ENCODE measurements around the gene SLC43A3. TPM values are rescaled to one million over a fixed set of nuclear protein-coding genes. Genes with fewer than 3 reads are reported as not detected.

The SLC43A3 gene
- total and polyA plus RNA-seq, 9 donors = 17.0 to 69.3 (median 36.3) TPM

GRCh38 chr11:57460758-57461749 is 34.1 kb upstream of the SLC43A3 start:
- Histone ChIP-seq H3K36me3 (no peaks in the 10 kb centered on the region), H3K27me3 (peaks cover 6% of the 10 kb centered on the region), H3K27ac (no peak overlapping the region), H3K4me3 (peak overlapping the region; percentile 24), H3K9me3 (no peaks in the 10 kb centered on the region), H3K4me1 (ENCODE audit: insufficient read depth) (peaks cover 9% of the 10 kb centered on the region)
- no peak for DNase-seq
- intact Hi-C loops (cut with DNase I) = loop anchor here in 2 of 4 donors (5.0 to 10.0 kb wide), 2 partner anchors 61 to 106 kb away; no protein-coding TSS in a partner anchor
- no peak for TF ChIP-seq CTCF (IDR thresholded peaks at IDR 0.05)
- TF ChIP-seq POLR2A (IDR thresholded peaks at IDR 0.05) = no peak
- no peak for TF ChIP-seq EP300 (IDR thresholded peaks at IDR 0.05)
- WGBS, 3 donors = 6 to 11% (median 7%) methylated on average over 33 to 50 of the region's 50 CpGs

GRCh38 chr11:57460022-57460757 is 33.3 kb upstream of the SLC43A3 start, which contains the start of gene RTN4RL2:
Gene RTN4RL2, plus strand, starts transcription at chr11:57460528. Its CDS starts 338 bp downstream, at chr11:57460866.
- Histone ChIP-seq H3K36me3 (no peaks in the 10 kb centered on the region), H3K4me1 (ENCODE audit: insufficient read depth) (peaks cover 9% of the 10 kb centered on the region), H3K4me3 (peak within 1 kb of the TSS; percentile 24), H3K27me3 (peaks cover 6% of the 10 kb centered on the region), H3K9me3 (no peaks in the 10 kb centered on the region), H3K27ac (no peak within 1 kb of the TSS)
- WGBS, 3 donors = 0 to 1% (median 0%) methylated on average over 56 to 66 of the region's 66 CpGs
- intact Hi-C loops (cut with DNase I) = loop anchor here in 2 of 4 donors (5.0 to 10.0 kb wide), 2 partner anchors 62 to 105 kb away; no protein-coding TSS in a partner anchor
- TF ChIP-seq EP300 (IDR thresholded peaks at IDR 0.05) = no peak
- TF ChIP-seq CTCF (IDR thresholded peaks at IDR 0.05) = no peak
- no peak for TF ChIP-seq POLR2A (IDR thresholded peaks at IDR 0.05)
- DNase-seq = no peak

- no peak overlapping the region for H3K27ac ChIP-seq
- H3K4me1 ChIP-seq (ENCODE audit: insufficient read depth) = peaks cover 9% of the 10 kb centered on the region
- H3K36me3 ChIP-seq = no peaks in the 10 kb centered on the region
- peaks cover 6% of the 10 kb centered on the region for H3K27me3 ChIP-seq
- TF ChIP-seq POLR2A (IDR thresholded peaks at IDR 0.05) = no peak
- no peak for TF ChIP-seq CTCF (IDR thresholded peaks at IDR 0.05)
- TF ChIP-seq EP300 (IDR thresholded peaks at IDR 0.05) = no peak
- no peaks in the 10 kb centered on the region for H3K9me3 ChIP-seq
- peak overlapping the region; percentile 23 for H3K4me3 ChIP-seq
- intact Hi-C loops (cut with DNase I) = loop anchor here (2.0 to 10.0 kb wide), 7 partner anchors 63 to 1055 kb away; partner anchors contain the start of gene YPEL4 (in 1 of the 4)
- DNase-seq = no peak
- WGBS, 3 donors = 1 to 2% (median 2%) methylated on average over 62 of the region's 62 CpGs
Observed at GRCh38 chr11:57459164-57460021, 32.5 kb upstream of the SLC43A3 start.

All from ovary (tissue), 9 donors.